Spinal cord (tissue), 10 donors: ENCODE measurements around the gene MLXIP. TPM values are rescaled to one million over a fixed set of nuclear protein-coding genes. Genes with fewer than 3 reads are reported as not detected.

Experiments
- DNase-seq, 6 donors: peaks; one replicate each; pipeline versions ENCODE4 v3.0.0 to v3.0.0-alpha.2; 2013 to 2015; ENCODE audit warnings: low spot score in 6 of 6, low read depth in 4 of 6
- H3K27ac ChIP-seq: one replicate; pipeline ENCODE4 v1.5.1; 2013; ENCODE audit warnings: low read depth, low read length, control low read depth
- H3K27me3 ChIP-seq: one replicate; pipeline ENCODE4 v1.6.1; 2013; ENCODE audit warnings: low read length; ENCODE audit not compliant: control insufficient read depth, insufficient read depth
- H3K36me3 ChIP-seq: one replicate; pipeline ENCODE4 v1.6.1; 2013; ENCODE audit warnings: low read length; ENCODE audit not compliant: control insufficient read depth, insufficient read depth
- H3K4me1 ChIP-seq: one replicate; pipeline ENCODE4 v1.6.1; 2013; ENCODE audit warnings: low read length; ENCODE audit not compliant: control insufficient read depth, insufficient read depth
- H3K4me3 ChIP-seq: one replicate; pipeline ENCODE4 v1.5.1; 2013; ENCODE audit warnings: low read depth, low read length, control low read depth
- H3K9me3 ChIP-seq: one replicate; pipeline ENCODE4 v1.6.1; 2013; ENCODE audit warnings: low read length; ENCODE audit not compliant: control insufficient read depth, insufficient read depth
- WGBS: methylation state at CpG from one replicate; pipeline ENCODE4 v1.1.5; 2013; ENCODE audit warnings: missing lambda C conversion rate; ENCODE audit not compliant: insufficient coverage; 5-methylcytosine and 5-hydroxymethylcytosine counted together
- polyA plus RNA-seq, 2 donors: library from polyadenylated mRNA; unstranded; fragments of 120-200 nt; gene quantifications; one replicate each; pipeline ENCODE4 v1.2.1, GENCODE V29; 2013; ENCODE audit not compliant: insufficient read length in 2 of 2
- total RNA-seq, 2 donors: library from RNA; depleted of rRNA in 1 of 2; stranded (reverse); fragments of 120-200 nt in 1 of 2; fragments of >200 nt in 1 of 2; gene quantifications; one replicate each; pipeline versions ENCODE4 v1.2.3 to v1.2.4, GENCODE V29; 2013 to 2014
- donor health status: healthy.

Gene MLXIP
- total and polyA plus RNA-seq, 4 donors, result 10.3 to 46.6 (median 24.1) TPM

DNA sequence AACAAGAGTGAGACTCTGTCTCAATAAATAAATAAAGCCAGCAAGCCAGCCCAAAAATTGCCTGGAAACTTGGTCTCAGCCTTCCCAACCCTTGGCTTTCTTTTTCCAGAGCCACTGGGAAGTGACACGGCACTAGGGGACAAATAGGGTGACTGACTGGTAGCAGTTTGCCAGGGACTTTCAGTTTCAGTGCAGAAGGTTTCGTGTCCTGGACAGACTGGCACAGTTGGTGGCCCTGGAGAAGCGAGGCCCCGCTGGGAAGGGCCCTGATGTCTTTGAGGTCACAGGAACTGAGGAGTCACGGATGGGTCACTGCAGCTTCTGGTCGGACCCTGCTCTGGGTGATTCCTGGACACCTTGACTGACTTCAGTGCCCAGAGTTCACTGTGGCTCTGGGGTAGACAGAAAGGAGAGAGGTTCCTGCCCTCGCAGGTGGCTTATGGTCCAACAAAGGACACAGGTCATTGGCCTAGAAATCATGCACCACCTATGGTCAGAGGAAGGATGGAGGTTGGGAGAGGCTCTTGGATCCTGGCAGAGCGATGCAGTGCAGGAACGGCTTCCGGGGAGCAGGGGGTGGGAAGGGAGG is 107.0 kb downstream of the MLXIP start:
- Histone ChIP-seq H3K36me3 (peaks cover 9% of the 10 kb centered on the region), H3K4me3 (no peak overlapping the region), H3K27ac (no peak overlapping the region), H3K9me3 (no peaks in the 10 kb centered on the region), H3K4me1 (peaks cover 5% of the 10 kb centered on the region), H3K27me3 (peaks cover 3% of the 10 kb centered on the region)
- WGBS, result 87% methylated on average over 8 of the region's 10 CpGs
- DNase-seq, result no peak

DNA sequence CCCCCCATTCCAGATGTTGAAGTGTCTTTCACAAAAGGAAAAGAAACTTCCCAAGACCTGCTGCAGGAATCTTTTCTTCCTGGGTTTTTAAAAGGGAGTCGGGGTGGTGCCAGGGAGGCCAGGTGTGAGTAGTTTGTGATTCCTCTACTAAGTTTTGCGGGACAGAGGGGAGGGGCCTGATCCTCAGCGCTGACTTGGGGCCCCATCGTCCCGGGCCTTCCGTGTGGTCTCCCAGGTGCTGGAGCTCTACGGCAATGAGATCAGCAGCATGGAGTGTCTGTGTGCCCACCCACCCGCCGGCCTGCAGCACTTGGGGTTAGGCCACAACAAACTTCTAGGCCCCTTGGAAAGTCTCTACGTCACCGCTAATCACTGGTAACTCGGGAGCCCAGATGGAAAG is 108.9 kb downstream of the MLXIP start:
- WGBS, result 70% methylated on average over 9 of the region's 12 CpGs
- peaks cover 5% of the 10 kb centered on the region for H3K4me1 ChIP-seq
- peaks cover 9% of the 10 kb centered on the region for H3K36me3 ChIP-seq
- H3K27ac ChIP-seq, result no peak overlapping the region
- H3K27me3 ChIP-seq, result peaks cover 3% of the 10 kb centered on the region
- DNase-seq, result no peak
- no peak overlapping the region for H3K4me3 ChIP-seq
- H3K9me3 ChIP-seq, result no peaks in the 10 kb centered on the region

DNA sequence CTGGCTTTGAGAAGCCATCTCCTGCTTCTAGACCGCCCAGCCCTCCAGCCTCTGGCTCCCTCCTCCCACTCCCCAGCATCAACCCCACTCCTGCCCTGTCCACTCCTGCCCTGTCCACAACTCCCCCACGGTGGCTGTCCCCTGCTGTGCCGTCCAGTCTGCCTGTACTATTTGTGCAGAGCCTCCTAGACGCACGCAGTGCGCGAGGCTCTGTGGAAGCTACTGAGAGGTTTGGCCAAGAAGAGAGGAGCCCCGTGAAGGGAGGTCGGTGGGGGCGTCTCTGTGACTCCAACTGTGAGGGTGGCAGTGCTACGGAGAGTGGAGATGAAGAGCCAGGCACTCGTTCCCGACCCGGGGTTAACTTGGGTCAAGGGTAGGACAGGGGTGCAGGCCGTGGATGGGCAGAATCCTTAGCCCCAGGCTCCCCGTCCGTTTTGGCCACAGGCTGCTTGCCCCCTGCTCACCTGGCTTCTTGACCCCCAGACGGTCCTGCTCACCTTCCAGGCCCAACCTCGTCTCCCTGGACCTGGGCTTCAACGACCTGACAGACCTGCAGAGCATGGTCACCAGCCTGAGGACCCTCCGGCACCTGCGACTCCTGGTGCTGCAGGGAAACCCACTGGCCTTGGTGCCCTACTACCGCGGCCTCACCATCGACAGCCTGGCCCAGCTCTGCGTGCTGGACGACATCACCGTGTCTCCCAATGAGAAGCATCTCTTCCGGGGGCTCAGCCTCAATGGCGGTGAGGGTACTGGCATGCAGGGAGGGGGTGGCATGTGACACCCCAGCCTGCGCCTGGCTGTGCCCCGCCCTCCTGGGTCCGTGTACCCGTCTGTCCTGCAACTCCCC is 111.3 kb downstream of the MLXIP start:
- H3K36me3 ChIP-seq, result peaks cover 7% of the 10 kb centered on the region
- WGBS, result 88% methylated on average over 28 of the region's 34 CpGs

DNA sequence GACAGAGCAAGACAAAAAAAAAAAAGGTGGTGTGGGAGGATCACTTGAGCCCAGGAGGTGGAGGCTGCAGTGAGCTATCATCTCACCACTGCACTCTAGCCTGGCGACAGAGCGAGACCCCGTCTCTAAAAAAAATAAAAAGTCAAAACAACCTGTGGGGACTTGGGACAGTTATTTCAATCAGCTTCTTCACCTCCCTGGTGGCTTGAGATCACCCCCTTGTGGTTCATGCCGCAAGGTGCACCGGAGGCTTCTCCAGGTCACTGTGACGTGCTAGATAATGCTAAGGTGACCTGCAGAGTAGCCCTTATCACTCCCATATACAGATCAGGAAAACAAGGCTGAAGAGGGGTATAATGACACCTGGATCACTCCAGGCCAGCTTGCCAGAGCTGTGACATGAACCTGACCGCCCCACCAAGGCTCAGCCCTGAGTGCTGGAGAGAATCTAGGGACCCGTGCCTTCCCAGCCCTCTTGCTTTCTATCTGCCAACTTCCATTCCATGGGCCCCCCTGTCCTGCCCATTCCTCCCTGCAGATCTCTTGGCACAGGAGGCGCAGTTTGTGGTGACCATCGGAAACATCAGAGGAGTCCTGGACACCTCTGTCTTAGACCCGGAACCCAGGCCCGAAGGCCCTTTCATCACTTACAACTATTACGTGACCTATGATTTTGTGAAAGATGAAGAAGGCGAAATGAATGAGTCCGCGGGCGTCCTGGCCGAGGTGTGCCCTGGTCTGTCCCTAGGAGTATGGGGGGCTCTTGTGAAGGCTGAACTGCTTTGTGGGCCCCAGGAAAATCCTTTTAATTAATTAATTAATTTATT is 112.5 kb downstream of the MLXIP start:
- Histone ChIP-seq H3K4me3 (no peak overlapping the region), H3K4me1 (no peaks in the 10 kb centered on the region), H3K27ac (no peak overlapping the region), H3K9me3 (no peaks in the 10 kb centered on the region), H3K27me3 (no peaks in the 10 kb centered on the region), H3K36me3 (peaks cover 7% of the 10 kb centered on the region)
- 58% methylated on average over 7 of the region's 18 CpGs for WGBS
- DNase-seq, result peak in 2 of 6 donors; percentile 21 to 24

More for the DNA sequence above, 111.3 kb downstream of the MLXIP start:
- H3K27me3 ChIP-seq, result no peaks in the 10 kb centered on the region
- no peak for DNase-seq
- no peak overlapping the region for H3K27ac ChIP-seq
- no peaks in the 10 kb centered on the region for H3K9me3 ChIP-seq
- H3K4me3 ChIP-seq, result no peak overlapping the region
- no peaks in the 10 kb centered on the region for H3K4me1 ChIP-seq

DNA sequence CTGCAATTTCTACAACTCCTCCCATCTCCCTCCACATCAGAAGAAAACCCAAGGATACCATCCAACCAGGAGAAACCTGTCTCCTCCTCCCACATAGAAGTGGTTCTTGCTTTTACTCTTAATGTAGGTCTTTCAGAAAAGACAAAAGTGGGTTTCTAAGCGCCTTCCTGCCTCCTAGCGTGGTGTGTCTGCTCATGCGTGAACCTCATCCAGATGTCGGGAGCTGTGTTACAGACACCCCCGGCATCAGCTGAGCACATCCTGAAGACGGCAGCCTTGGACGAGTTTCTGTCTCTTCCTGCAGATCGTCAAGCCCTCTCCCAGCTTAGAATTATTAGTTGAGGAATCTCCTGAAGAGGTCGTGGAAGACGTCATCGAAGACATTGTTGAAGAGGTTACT is 113.9 kb downstream of the MLXIP start:
- Histone ChIP-seq H3K27ac (no peak overlapping the region), H3K36me3 (peaks cover 5% of the 10 kb centered on the region), H3K27me3 (no peaks in the 10 kb centered on the region), H3K4me3 (no peak overlapping the region), H3K4me1 (no peaks in the 10 kb centered on the region), H3K9me3 (no peaks in the 10 kb centered on the region)
- no peak for DNase-seq
- 84% methylated on average over 11 of the region's 11 CpGs for WGBS

DNA sequence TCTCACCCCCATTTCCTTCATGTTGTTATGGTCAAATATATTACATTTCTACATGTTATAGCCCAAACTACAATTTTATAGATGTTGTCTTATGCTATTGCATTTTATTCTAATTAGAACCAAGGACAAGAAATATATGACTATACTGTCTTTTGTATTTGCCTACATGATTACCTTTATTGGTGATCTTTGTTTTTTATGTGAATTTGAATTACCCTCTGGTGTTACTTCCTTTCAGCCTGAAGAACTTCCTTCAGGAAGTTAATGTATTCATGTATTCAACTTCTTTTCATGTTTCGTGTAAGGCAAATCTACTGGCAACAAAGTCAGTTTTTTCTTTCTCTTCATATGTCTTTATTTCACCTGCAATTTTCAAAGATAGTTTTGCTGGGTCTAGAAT is 116.2 kb downstream of the MLXIP start:
- H3K4me1 ChIP-seq, result no peaks in the 10 kb centered on the region
- H3K9me3 ChIP-seq, result no peaks in the 10 kb centered on the region
- no peak overlapping the region for H3K4me3 ChIP-seq
- DNase-seq, result no peak
- H3K36me3 ChIP-seq, result peaks cover 3% of the 10 kb centered on the region
- no peak overlapping the region for H3K27ac ChIP-seq
- no peaks in the 10 kb centered on the region for H3K27me3 ChIP-seq
- no CpG with 5 or more reads among the region's 1 CpG for WGBS

DNA sequence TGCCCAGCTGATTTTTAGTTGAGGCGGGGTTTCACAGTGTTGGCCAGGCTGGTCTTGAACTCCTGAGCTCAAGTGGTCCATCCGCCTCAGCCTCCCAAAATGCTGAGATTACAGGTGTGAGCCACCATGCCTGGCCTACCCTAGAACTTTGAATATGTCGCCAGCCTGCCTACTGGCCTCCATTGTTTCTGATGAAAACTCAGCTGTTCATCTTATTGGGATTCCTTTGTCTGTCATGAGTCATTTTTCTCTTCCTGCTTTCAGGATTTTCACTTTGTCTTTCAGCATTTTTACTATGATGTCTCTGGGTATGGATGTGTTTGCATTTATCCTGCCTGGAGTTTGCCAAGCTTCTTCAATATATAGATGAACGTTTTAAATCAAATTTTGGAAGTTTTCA is 116.8 kb downstream of the MLXIP start:
- Histone ChIP-seq H3K27ac (no peak overlapping the region), H3K4me1 (no peaks in the 10 kb centered on the region), H3K4me3 (no peak overlapping the region), H3K9me3 (no peaks in the 10 kb centered on the region), H3K27me3 (peaks cover under 1% of the 10 kb centered on the region), H3K36me3 (peaks cover 2% of the 10 kb centered on the region)
- DNase-seq, result no peak
- 88% methylated on average over 4 of the region's 4 CpGs for WGBS

Other genes starting within 250 kb of the MLXIP start
- under 1 TPM; 0.30 to 0.72 TPM for gene HPD, start 219.9 kb upstream of the MLXIP start, total RNA-seq
- under 1 TPM; 0.17 to 0.26 TPM for gene HPD, start 219.9 kb upstream of the MLXIP start, polyA plus RNA-seq
- 10 to 100 TPM; 32.7 to 63.4 TPM for gene PSMD9, start 190.0 kb upstream of the MLXIP start, total RNA-seq
- gene PSMD9, start 190.0 kb upstream of the MLXIP start, polyA plus RNA-seq, result 10 to 100 TPM; 48.0 to 58.8 TPM
- gene CFAP251, start 160.2 kb upstream of the MLXIP start, total RNA-seq, result 10 to 100 TPM in 1 of 2 donors, 1 to 10 TPM in 1; 4.4 to 12.2 TPM
- gene CFAP251, start 160.2 kb upstream of the MLXIP start, polyA plus RNA-seq, result 1 to 10 TPM; 8.0 to 8.4 TPM
- 10 to 100 TPM; 17.9 to 21.6 TPM for gene BCL7A, start 56.9 kb upstream of the MLXIP start, total RNA-seq
- 10 to 100 TPM; 41.7 to 45.6 TPM for gene BCL7A, start 56.9 kb upstream of the MLXIP start, polyA plus RNA-seq
- not detected for gene IL31, start 95.5 kb downstream of the MLXIP start, total RNA-seq
- gene IL31, start 95.5 kb downstream of the MLXIP start, polyA plus RNA-seq, result not detected
- 1 to 10 TPM; 4.6 to 8.9 TPM for gene LRRC43, start 104.4 kb downstream of the MLXIP start, total RNA-seq
- 1 to 10 TPM; 7.1 to 8.4 TPM for gene LRRC43, start 104.4 kb downstream of the MLXIP start, polyA plus RNA-seq
- gene B3GNT4, start 125.0 kb downstream of the MLXIP start, total RNA-seq, result 1 to 10 TPM; 1.3 to 6.0 TPM
- gene B3GNT4, start 125.0 kb downstream of the MLXIP start, polyA plus RNA-seq, result 1 to 10 TPM; 4.5 to 7.6 TPM
- 10 to 100 TPM; 66.6 to 71.6 TPM for gene DIABLO, start 147.3 kb downstream of the MLXIP start, total RNA-seq
- gene DIABLO, start 147.3 kb downstream of the MLXIP start, polyA plus RNA-seq, result 10 to 100 TPM; 54.9 to 74.9 TPM
- gene VPS33A, start 187.7 kb downstream of the MLXIP start, total RNA-seq, result 10 to 100 TPM; 19.5 to 29.2 TPM
- 10 to 100 TPM; 23.2 TPM for gene VPS33A, start 187.7 kb downstream of the MLXIP start, polyA plus RNA-seq